Middle frontal gyrus (tissue), 1 donor: ENCODE measurements around the gene IL6ST.

Experiments used
- DNase-seq: peaks from one replicate; pipeline ENCODE4 v3.0.0-alpha.2; 2015; ENCODE audit warnings: low spot score; ENCODE audit errors: extremely low spot score

Gene IL6ST

DNA sequence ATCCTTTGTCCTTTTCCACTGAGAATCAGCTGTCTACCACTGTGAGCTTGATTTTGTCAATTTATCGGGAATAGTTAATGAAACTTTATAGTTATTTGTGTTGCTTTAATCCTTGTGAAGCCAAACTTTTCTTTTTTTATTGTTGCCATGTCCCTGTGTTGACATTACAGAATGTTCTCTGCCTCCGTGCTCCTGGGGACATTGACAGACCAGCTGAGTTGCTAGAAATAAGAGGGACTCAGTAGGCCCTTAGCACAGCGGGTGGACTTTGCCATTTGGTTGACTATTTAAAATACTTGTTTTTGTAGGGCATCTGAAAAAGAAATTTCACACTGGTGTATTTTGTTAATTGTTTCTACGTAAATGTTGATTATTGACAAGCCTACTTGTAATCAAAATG, 73.1 kb downstream of the IL6ST start:
- DNase-seq = no peak

DNA sequence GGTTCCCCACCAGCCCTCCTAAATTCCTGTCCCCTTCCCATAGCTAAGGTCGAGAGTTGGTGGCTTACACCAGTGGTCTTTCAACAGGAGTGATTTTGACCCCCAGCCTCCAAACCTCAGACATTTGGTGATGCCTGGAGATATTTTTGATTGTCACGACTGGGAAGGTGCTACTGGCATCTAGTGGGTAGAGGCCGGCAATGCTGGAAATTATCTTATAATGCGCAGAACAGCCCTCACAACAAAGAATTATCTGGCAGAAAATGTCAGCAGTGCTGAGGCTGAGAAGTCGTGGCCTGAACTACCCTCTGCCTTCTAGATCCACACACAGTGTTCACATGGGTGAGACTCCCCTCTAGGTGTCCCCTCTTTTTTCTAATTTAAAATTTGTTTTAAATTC, 74.0 kb downstream of the IL6ST start:
- DNase-seq = no peak

DNA sequence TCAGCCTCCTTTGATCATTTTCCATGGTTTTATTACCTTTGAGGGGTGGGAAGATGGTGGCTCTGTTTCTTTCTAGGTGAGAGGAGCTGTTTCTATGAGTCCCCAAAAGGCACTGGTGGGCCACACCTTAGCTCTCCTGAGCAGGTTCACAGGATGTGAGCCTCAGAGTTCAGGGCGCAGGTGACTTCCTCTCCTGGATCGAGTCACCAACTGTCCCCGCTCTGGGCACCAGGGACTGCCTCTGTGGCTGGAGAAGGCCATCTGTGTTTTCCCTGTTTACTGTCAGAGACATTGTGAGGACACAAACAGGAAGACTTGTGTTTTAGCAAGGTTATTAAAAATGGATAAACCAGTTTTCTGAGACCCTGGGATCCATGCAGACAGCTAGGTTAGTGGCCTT, 75.1 kb downstream of the IL6ST start:
- DNase-seq = no peak

DNA sequence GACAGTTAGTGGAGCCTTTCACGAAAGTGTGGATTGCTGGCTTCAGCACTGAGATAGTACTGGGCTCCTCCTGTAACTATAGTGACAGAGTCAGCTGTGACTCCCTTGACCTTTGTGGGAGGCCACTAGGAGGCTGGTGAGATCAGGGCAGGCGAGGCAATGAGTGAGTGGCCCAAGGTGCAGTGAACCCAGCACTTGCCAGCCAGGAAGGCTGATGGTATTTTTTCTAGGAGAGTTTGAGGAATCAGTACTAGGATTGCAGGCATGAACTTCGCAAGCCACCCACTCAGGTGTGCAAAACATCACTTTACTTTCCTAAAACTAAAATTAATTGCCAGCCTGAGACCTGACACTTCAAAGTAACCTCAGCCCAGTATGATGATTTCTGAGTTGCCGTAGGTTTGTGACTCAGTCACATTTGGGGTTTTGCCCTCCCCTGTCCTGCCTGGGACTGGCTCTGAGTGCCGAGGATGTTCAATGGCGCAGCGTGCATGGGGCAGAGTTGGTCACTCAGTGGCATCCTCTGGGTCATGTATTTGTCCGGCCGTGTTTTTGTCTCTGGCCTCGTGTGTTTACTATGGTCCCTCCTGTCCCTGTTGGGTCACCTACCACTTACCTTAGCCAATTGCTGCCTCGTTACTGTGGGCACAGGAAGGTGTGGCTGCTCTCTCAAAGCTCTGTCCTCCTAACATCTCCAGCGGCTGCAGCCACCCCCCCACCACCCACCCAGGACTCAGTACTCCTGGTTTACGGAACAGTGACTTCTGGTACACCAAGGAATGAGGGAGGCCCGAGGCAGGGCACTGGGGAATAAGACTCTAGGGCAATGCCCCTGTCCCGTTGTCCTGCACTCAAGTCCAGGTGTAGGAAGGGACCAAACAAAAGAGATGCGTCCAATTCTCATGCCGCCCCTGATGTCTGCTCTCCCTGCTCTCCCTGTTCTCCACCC, 76.4 kb downstream of the IL6ST start:
- DNase-seq = no peak

DNA sequence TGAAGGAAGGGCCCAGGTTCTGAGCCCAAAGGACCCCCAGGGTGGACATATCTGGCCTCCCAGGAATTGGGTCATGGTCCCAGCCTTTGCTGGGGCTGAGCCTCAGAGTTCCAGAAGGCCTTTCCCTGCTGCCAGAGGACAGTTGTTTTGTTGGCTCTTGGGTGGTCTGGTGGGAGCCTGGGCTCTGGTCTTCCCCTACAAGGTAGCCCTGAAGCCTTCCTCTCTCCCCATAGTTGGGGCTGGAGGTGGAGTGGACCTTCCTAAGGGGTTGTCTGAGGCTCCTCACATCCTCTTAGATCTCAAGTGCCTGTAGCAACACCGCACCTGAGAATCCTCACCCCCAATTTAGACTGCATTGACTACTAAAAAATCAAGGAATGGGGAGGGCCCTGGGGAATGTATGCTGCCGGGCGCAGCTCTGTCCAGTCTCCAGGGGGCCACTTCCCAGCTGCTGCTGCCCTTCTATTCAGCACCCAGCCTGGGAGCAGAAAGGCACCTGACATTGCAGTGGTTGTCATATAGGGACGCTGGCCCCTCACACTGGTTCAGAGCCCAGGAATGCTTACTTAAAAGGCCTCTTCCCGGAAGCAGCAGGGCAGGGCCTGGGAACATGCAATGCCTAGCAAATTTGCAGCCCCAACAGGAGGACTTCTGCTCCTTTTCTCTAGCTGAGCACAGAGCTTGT, 77.2 kb downstream of the IL6ST start:
- no peak for DNase-seq

DNA sequence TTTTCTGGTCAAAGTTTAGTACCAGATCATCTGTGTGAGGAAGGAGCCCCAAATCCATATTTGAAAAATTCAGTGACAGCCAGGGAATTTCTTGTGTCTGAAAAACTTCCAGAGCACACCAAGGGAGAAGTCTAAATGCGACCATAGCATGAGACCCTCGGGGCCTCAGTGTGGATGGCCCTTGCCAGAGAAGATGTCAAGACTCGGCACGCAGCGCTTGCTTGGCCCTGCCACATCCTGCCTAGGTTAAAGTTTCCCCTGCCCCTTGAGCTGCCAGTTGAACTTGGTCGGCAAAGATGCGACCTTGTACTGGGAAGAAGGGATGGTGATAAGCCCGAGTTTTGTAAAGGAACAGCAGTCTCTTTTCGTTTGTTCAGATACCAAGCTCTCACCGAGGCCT, 77.8 kb downstream of the IL6ST start:
- no peak for DNase-seq

DNA sequence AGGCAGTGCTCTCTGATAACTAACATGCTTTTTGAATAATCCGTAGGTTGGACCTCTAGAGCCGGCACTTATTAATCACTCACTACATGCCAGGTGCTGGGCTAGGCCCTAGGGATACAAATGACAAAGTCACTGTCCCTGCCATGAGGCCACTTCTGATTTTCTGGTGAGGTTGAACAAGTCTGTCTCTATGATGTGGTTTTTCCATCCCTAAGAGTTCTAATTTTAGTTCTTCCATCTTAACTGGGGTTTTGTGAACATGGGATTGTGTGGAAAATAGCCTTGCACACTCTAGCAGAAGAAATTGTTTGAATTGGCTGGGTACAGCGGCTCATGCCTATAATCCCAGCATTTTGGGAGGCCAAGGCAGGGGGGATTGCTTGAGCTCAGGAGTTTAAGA, 79.0 kb downstream of the IL6ST start:
- DNase-seq = no peak

DNA sequence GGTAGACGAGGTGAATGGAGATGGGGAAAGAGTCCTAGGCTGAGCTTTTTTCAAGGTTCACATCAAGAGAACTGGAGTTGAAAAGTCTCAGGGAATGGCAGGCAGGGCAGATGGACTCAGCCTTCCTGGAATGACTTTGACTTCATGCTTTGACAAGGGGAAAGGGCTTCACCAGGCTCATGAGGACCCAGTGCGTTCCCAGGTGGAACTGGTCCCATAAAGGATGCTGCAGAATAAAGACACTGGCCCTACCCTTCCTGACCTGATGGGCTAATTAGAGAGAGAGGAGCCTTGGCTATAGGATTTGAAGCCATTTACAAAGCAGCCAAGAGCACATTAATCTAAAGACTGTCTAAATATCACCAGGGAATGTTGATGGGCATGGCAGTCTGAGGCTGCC, 79.8 kb downstream of the IL6ST start:
- DNase-seq = no peak

DNA sequence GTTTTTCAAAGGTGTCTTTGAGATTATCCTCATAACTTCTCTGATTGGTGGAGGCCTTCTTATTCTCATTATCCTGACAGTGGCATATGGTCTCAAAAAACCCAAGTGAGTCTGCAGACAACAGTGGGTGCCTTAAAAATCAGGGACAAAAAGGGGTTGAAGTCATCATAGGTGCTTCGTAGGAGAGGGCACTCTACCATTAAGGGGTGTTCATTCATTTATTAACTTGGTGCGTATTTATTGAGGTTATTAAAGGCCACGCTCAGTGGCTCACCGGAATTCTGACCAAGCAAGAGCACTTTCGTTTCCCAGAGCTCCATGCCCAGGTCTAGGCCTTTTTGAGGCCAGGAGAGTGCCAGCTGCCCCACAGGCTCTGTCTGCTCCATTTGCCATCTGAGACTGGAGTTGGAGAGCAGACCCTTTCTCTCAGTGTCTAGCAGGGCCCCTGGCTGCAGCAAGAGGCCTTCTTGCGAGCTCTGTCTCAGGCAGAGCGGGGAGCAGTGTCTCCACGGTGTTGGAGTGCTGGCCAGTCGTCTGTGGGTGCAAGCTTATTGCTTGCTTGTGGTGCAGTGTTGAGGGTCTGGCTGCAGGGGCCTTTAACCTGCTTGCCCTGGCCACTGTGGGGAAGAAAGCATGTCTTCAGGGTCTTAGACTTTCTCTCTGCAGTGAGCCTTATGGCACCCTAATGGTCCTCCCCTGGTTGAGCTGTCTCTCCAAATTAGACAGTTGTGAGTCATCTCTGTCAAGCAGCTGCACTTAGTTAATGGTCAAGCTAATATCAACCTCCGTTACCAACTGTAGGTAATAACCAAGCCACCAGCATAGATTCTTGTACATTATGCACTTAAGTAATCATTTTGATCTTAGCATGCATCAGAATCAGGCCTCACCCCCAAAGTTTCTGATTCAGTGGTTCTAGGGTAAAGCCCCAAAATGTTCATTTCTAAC, 81.0 kb downstream of the IL6ST start:
- no peak for DNase-seq

DNA sequence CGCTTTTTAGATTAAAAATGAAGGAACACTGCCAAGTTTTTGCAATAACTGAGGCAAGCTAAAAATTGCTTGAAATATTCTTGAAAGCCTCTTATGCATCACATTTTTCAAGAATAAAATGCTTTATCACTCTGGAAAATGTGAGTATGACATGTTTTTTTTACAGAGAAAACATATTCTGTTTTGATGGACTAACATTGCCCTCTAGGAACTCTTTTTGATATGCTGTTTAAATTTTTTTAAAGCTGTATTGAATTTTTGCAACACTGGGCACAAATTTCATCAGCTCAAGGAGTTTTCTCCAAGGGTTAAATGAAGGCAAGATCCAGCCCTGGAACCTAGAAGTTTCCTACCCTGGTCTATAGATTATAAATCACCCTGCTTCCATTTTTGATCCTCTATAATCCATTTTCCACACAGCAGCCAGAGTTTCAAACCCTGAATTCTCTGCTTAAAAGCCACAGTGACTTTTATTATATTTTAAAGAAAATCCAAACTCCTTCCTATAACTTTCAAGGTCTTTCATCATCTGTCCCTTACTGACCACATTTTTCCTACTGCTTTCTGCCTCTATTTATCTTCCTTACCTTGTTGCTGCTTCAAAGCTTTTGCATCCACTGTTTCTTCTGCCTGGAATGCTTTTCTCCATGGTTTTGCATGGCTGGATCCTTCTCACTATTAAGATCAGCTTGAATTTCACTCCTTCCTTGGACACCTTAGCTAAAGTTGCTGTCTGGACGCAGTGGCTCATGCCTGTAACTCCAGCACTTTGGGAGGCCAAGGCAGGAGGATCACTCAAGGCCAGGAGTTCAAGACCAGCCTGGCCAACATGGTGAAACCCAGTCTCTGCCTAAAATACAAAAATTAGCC, 82.7 kb downstream of the IL6ST start:
- no peak for DNase-seq

DNA sequence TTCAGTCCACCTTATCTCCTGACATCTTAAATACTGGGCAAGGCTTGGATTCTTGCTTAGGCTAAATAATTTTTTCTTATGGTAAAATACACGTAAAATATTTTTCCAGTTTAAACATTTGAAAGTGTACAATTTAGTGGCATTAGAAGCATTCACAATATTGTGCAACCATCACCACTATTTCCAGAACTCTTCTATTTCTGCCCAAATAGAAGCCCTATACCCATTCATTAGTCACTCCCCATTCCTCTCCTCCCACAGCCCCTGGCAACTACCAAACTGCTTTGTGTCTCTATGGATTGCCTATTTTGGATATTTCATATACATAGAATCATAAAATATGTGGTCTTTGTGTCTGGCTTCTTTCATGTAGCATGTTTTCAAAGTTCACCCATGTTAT, 86.0 kb downstream of the IL6ST start:
- DNase-seq = no peak

DNA sequence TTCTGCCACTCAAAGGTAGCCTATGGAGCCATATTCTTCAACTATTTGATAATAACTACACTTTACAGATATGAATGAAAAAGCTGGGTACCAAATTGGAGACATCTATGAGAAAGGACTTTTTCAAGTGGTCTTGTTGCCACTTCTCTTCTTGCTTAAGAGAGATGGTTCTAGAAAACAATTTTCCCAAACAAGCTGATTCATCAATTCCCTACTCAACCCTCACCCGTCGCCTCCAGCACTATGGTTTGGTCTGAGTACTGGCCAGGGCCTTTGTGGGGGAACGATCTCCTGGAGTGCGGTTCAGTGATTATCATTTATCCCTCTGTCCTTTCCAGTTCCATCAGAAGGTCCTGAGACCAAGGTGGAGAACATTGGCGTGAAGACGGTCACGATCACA, 86.8 kb downstream of the IL6ST start:
- no peak for DNase-seq

DNA sequence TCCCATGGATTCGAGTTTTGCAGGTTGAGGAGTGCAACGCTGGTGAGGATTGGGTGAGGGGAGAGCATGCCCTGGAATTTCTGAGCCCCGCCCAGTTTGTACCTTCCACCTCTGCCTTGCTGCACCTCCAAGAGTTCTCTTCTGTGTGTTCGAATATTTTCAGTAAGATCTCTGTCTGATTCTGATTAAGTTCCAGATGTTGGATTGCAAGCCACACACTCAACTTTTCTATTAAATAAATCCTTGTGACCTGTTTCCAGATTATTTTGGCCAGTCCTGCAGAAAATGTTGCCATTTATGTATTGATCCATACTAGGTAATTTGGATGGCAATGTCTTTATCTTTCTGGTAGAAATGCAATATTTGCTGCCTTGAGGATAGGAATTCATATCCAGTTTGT, 89.5 kb downstream of the IL6ST start:
- no peak for DNase-seq

DNA sequence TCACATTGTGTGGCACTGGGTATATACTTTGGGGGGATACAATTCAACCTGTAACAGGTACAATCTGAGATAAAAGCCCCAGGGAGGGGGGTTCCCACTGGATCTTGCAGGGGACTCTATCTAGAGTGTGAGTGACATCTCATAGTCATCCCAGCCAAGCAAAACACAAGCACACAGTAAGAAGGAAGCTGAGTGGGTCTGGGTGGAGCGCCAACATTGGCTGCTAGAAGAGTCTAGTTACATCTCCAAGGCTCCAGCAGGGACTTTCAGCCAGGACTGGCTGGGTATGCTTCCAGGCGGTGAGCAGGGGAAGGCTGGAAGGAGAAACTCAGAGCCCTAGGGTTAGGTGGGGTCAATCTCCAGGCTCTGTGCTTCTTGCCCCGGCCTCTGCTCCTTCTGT, 90.6 kb downstream of the IL6ST start:
- no peak for DNase-seq

DNA sequence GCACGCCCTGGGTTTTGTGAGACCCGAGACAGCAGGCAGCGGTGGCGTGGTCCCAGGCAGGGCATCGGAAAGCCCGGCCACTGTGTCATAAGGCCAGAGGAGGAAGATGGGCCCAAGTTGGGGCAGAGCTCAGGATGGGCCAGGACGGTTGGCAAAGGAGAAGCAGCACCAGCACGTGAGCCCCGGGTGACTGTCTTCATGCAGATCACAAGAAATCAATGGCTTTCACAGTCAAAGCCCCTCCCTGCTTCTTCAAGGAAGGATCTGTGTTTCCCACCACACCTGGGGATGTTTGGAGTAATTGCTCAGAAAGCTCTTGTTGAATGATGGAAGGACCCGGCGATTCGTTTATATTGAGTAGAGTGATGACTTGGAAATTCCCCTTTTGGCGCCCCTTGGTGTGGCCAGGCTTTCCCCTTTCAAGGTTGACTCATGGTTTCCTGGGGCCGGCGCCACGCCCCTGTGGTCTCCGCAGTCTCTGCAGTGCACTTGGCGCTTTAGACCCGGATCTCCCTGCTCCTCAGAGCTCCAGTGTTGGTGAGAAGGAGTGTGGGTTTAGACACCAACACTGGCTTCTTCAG, 91.6 kb downstream of the IL6ST start:
- no peak for DNase-seq

DNA sequence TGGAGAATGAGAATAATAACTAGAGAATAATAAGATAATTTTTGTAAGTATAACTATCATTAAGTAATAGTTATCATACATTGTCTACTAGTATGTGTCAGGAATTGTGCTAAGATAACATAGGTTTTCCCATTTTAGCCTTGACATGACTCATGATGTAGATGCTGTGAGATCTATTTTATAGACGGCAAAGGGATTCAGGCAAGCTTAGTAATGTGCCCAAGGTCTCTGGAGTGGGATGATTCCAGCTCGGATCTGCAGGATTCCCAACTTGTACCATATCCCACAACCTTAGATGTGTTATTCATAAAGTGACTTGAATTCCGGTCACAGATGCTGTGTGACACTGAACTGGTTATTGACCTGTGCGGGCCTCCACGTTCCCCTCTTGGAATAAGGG, 92.1 kb downstream of the IL6ST start:
- DNase-seq = no peak

DNA sequence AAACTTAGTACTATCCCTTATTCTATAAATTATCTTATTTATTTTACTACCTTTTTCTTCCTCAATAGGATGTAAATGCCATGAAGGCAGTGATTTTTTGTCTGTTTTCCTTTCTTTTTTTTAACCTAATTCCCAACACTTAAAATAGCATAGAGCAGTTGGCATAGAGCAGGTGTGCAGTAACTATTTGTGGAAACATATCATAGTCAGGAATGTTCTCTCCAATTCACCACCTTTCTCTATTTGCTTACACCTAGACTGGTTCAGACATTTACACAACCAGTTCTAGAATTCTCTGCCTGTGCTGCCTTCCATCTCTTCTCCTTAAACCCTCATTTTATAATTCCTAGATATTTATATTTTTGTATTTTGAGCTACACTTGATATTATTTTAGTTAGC, 94.0 kb downstream of the IL6ST start:
- DNase-seq = no peak

DNA sequence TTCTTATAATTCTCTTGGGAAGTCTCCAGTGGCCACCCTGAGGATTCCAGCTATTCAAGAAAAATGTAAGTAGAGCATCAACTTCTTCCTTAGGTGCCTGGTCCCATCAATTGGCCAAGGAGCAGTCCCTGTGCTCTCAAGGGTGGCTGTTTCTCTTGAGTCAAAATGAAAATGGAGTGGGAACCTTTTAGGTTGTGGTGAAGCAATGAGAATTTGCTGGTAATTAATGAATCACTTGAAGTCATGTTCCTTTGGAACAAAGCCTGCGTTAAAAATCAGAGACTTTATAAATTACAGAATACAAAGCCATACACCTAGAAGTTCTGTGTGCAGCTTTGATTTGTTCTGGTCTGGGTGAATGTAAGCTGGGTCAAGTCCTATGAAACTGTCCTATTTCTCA, 94.7 kb downstream of the IL6ST start:
- no peak for DNase-seq

DNA sequence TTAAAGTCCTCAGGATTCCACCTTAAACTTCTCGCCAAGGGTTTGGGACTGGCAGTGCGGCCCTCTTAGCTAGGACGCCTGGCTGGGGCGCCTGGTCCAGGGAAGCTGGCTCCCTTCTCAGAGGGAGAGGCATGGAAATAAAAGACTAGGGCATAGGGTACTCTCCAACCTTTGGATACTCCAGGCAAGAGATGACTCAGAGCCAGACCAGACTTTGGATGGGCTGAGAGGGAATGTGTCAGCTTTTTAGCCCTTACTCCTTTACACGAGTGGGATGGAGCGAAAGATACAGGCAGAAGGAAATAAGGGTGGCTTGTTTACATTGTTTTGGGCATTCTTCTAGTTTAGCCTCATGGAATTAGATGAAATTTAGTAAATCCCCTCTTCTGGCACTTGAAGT, 95.4 kb downstream of the IL6ST start:
- no peak for DNase-seq

DNA sequence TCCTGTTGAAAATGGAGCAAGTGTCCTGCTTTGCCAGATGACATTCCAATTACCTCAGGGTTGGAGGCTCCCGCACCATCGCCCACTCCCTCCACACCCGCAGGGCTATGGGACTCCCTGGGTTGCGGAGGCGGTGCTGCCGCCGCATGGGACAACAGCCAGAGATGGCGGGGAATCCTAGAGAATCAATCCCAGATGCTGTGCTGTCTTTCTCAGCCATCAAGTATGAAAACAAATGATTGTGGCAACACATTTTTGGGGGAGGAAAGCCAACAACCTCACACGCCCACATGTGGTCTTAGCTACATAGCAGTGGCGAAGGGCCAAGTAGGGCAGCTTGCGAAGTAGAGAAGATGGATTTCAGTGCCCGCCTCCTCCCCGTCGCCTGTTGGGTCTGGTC, 96.9 kb downstream of the IL6ST start:
- no peak for DNase-seq
